Subcutaneous abdominal adipose tissue (tissue), 5 donors: Measurements from ENCODE around the gene NID1.

Experiments used
- H3K27ac ChIP-seq: one replicate; pipeline ENCODE4 v1.7.0; 2013; ENCODE audit warnings: low read depth, mild to moderate bottlenecking, inconsistent platforms, low read length, moderate library complexity
- H3K27me3 ChIP-seq, 5 donors: one replicate each; pipeline ENCODE4 v1.7.0; 2013; ENCODE audit warnings: low read length in 5 of 5, inconsistent platforms in 1 of 5; ENCODE audit not compliant: control insufficient read depth in 5 of 5, insufficient read depth in 4 of 5
- H3K36me3 ChIP-seq, 5 donors: one replicate each; pipeline ENCODE4 v1.7.0; 2013; ENCODE audit warnings: low read length in 5 of 5; ENCODE audit not compliant: control insufficient read depth in 5 of 5, insufficient read depth in 5 of 5
- H3K4me1 ChIP-seq, 5 donors: one replicate each; pipeline ENCODE4 v1.7.0; 2013; ENCODE audit warnings: low read length in 5 of 5, mild to moderate bottlenecking in 3 of 5, moderate library complexity in 1 of 5; ENCODE audit not compliant: control insufficient read depth in 5 of 5, insufficient read depth in 5 of 5
- H3K4me3 ChIP-seq, 5 donors: one replicate each; pipeline ENCODE4 v1.7.0; 2013; ENCODE audit warnings: low read length in 5 of 5, low read depth in 1 of 5
- H3K9ac ChIP-seq, 5 donors: one replicate each; pipeline ENCODE4 v1.7.0; 2013; ENCODE audit warnings: low read length in 5 of 5, mild to moderate bottlenecking in 4 of 5, moderate library complexity in 3 of 5
- H3K9me3 ChIP-seq, 5 donors: one replicate each; pipeline ENCODE4 v1.7.0; 2013; ENCODE audit warnings: low read length in 5 of 5; ENCODE audit not compliant: control insufficient read depth in 5 of 5
- donor health status: healthy.
- donor health status: healthy.
- donor health status: healthy.
- donor health status: healthy.
- donor health status: healthy.

The NID1 gene

GRCh38 chr1:235955777-235956176, 109.1 kb downstream of the NID1 start:
- H3K9ac ChIP-seq, result no peak overlapping the region
- no peaks in the 10 kb centered on the region for H3K36me3 ChIP-seq
- no peaks in the 10 kb centered on the region for H3K27me3 ChIP-seq
- no peak overlapping the region for H3K27ac ChIP-seq
- no peaks in the 10 kb centered on the region for H3K9me3 ChIP-seq
- H3K4me3 ChIP-seq, result no peak overlapping the region
- peaks cover 0 to 17% (median 7%) of the 10 kb centered on the region in 5 donors for H3K4me1 ChIP-seq

GRCh38 chr1:235954306-235955283, 110.3 kb downstream of the NID1 start:
- Histone ChIP-seq H3K9me3 (no peaks in the 10 kb centered on the region), H3K36me3 (no peaks in the 10 kb centered on the region), H3K27ac (no peak overlapping the region)

DNA sequence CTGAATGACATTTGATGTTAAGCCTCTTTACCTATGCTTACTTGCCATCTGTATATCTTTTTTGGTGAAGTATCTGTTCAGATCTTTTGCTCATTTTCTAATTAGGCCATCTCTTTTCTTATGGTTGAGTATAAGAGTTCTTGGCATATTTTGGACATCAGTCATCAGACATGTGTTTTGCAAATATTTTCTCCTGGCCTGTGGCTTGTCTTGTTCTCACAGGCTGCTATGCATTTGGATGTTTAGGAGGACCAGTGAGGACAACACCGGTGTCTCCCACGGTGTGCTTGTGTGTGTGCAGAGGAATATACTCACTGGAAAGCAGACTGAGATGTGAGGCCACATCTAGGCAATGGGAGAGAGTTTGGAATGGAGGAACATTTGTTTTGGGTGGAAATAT, 111.1 kb downstream of the NID1 start:
- Histone ChIP-seq H3K4me3 (no peak overlapping the region), H3K9me3 (no peaks in the 10 kb centered on the region), H3K4me1 (peaks cover 0 to 17% (median 7%) of the 10 kb centered on the region in 5 donors), H3K27ac (no peak overlapping the region), H3K36me3 (no peaks in the 10 kb centered on the region), H3K9ac (no peak overlapping the region), H3K27me3 (no peaks in the 10 kb centered on the region)

More at GRCh38 chr1:235954306-235955283, 110.3 kb downstream of the NID1 start:
- H3K4me1 ChIP-seq, result peaks cover 0 to 17% (median 7%) of the 10 kb centered on the region in 5 donors
- no peak overlapping the region for H3K4me3 ChIP-seq
- no peak overlapping the region for H3K9ac ChIP-seq
- H3K27me3 ChIP-seq, result no peaks in the 10 kb centered on the region

DNA sequence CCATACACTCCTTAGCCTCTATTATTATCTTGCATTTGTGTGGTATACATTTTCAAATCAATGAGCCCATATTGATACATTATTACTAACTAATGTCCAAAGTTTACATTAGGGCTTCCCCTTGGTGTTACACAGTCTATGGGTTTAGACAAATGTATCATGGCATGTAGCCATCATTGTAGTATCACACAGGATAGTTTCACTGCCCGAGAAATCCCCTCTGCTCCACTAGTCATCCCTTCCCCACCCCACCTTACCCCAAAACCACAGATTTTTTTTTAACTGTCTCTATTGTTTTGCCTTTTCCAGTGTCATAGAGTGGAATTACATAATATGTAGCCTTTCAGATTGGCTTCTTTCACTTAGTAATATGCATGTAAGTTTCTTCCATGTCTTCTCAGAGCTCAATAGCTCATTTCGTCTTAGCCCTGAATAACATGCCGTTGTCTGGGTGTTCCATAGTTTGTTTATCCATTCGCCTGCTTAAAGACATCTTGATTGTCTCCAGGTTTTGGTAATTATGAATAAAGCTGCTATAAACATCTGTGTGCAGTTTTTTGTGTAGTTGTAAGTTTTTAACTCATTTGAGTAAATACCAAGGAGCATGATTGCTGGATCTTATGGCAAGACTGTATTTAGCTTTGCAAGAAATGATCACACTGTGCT, 111.8 kb downstream of the NID1 start:
- no peaks in the 10 kb centered on the region for H3K27me3 ChIP-seq
- H3K9me3 ChIP-seq, result no peaks in the 10 kb centered on the region
- no peak overlapping the region for H3K4me3 ChIP-seq
- no peak overlapping the region for H3K9ac ChIP-seq
- peaks cover 0 to 22% (median 7%) of the 10 kb centered on the region in 5 donors for H3K4me1 ChIP-seq
- no peak overlapping the region for H3K27ac ChIP-seq
- H3K36me3 ChIP-seq, result no peaks in the 10 kb centered on the region

- Histone ChIP-seq H3K4me1 (peaks cover 0 to 25% (median 7%) of the 10 kb centered on the region in 5 donors), H3K27ac (no peak overlapping the region), H3K9ac (no peak overlapping the region), H3K27me3 (no peaks in the 10 kb centered on the region), H3K4me3 (no peak overlapping the region), H3K9me3 (no peaks in the 10 kb centered on the region), H3K36me3 (no peaks in the 10 kb centered on the region)
These were observed 113.2 kb downstream of the NID1 start for GRCh38 chr1:235951661-235952060.

GRCh38 chr1:235950318-235950717, 114.6 kb downstream of the NID1 start:
- Histone ChIP-seq H3K27me3 (no peaks in the 10 kb centered on the region), H3K27ac (no peak overlapping the region), H3K36me3 (no peaks in the 10 kb centered on the region), H3K9me3 (no peaks in the 10 kb centered on the region), H3K4me3 (no peak overlapping the region), H3K4me1 (peaks cover 0 to 30% (median 11%) of the 10 kb centered on the region in 5 donors), H3K9ac (no peak overlapping the region)

DNA sequence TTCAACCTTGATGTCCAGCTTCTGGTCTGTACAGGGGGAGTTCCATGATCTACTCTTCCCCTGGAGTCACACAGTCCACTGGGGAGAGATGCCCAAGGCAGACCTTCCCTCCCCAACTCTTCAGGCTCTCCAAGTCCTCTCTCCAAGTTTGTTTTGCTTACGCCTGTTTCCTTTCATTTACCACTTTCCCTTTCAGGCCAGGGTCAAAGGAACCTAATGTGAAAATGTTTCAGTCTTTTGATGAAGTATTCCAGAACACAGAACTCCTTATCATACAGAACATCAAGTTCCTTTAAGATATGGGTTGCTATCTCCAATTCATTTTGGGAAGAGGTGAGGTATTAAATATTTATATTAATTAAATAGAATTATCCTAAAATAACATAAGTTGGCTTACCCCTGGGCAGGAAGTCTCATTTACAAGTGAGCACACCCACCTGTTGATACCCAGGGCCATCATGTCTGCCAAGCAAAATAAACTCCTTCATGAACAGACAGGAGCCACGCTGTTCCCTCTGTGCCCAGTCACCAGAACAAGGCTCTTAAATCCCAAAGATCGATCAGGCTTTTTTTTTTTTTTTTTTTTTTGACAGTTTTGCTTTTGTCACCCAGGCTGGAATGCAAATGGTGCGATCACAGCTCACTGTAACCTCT, 116.0 kb downstream of the NID1 start:
- Histone ChIP-seq H3K27me3 (no peaks in the 10 kb centered on the region), H3K9ac (no peak overlapping the region), H3K27ac (no peak overlapping the region), H3K36me3 (no peaks in the 10 kb centered on the region), H3K4me3 (no peak overlapping the region), H3K4me1 (peaks cover 0 to 27% (median 6%) of the 10 kb centered on the region in 5 donors), H3K9me3 (no peaks in the 10 kb centered on the region)

GRCh38 chr1:235947989-235948388, 116.9 kb downstream of the NID1 start:
- Histone ChIP-seq H3K4me3 (no peak overlapping the region), H3K27me3 (no peaks in the 10 kb centered on the region), H3K27ac (no peak overlapping the region), H3K9ac (peak overlapping the region in 1 of 5 donors; percentile 8), H3K9me3 (no peaks in the 10 kb centered on the region), H3K36me3 (no peaks in the 10 kb centered on the region), H3K4me1 (peaks cover 0 to 31% (median 7%) of the 10 kb centered on the region in 5 donors)

- Histone ChIP-seq H3K27ac (no peak overlapping the region), H3K4me3 (peak overlapping the region in 2 of 5 donors; percentile 15 to 26), H3K9ac (no peak overlapping the region), H3K36me3 (no peaks in the 10 kb centered on the region), H3K4me1 (peaks cover 0 to 44% (median 17%) of the 10 kb centered on the region in 5 donors), H3K9me3 (no peaks in the 10 kb centered on the region), H3K27me3 (no peaks in the 10 kb centered on the region)
These were observed 118.3 kb downstream of the NID1 start for GRCh38 chr1:235946571-235946981.
